ENCODE measurements around the gene RANBP3. TPM values are rescaled to one million over a fixed set of nuclear protein-coding genes. Genes with fewer than 3 reads are reported as not detected.
A peak's percentile ranks its signal among the peaks of the same experiment; 100 is the strongest.

RANBP3 gene
- total RNA-seq, 1 experiment from 2014 or later: 59.5 TPM

GRCh38 chr19:5949792-5950305 lies 28.1 kb downstream of the RANBP3 start:
- no peak for TF ChIP-seq CTCF (IDR thresholded peaks at IDR 0.05; ENCODE audit: unreplicated experiment)
- Mint-ChIP-seq H3K27ac (ENCODE audit: low read depth, unreplicated experiment) (no peak overlapping the region), H3K4me1 (ENCODE audit: insufficient read depth, unreplicated experiment) (peaks cover 16% of the 10 kb centered on the region), H3K36me3 (ENCODE audit: insufficient read depth, unreplicated experiment) (peaks cover 32% of the 10 kb centered on the region), H3K9me3 (ENCODE audit: unreplicated experiment) (no peaks in the 10 kb centered on the region), H3K27me3 (ENCODE audit: insufficient read depth, unreplicated experiment) (no peaks in the 10 kb centered on the region), H3K4me3 (ENCODE audit: unreplicated experiment) (no peak overlapping the region)
- ChIA-PET POLR2A (no interaction called here), CTCF (interaction anchor here (1.2 to 3.8 kb wide), 2 partner anchors 18 to 146 kb away, joined by 4 to 24 read pairs; no protein-coding TSS in a partner anchor)
- DNase-seq (ENCODE audit: unreplicated experiment): no peak
- intact Hi-C loops (cut with micrococcal nuclease): no loop called here
- no TSS peak for BruUV-seq (replicated peaks)

- no TSS peak for BruUV-seq (replicated peaks)
- Mint-ChIP-seq H3K4me1 (ENCODE audit: insufficient read depth, unreplicated experiment) (peaks cover 10% of the 10 kb centered on the region), H3K4me3 (ENCODE audit: unreplicated experiment) (no peak overlapping the region), H3K27me3 (ENCODE audit: insufficient read depth, unreplicated experiment) (no peaks in the 10 kb centered on the region), H3K9me3 (ENCODE audit: unreplicated experiment) (no peaks in the 10 kb centered on the region), H3K36me3 (ENCODE audit: insufficient read depth, unreplicated experiment) (peaks cover 32% of the 10 kb centered on the region), H3K27ac (ENCODE audit: low read depth, unreplicated experiment) (no peak overlapping the region)
- no peak for DNase-seq (ENCODE audit: unreplicated experiment)
- intact Hi-C loops (cut with micrococcal nuclease): no loop called here
- CTCF ChIA-PET: interaction anchor here (0.6 to 3.8 kb wide), 2 partner anchors 18 to 30 kb away, joined by 5 to 24 read pairs; no protein-coding TSS in a partner anchor
- POLR2A ChIA-PET: interaction anchor here (0.5 to 1.1 kb wide), 2 partner anchors 12 to 915 kb away, joined by 3 read pairs; no protein-coding TSS in a partner anchor
- no peak for TF ChIP-seq CTCF (IDR thresholded peaks at IDR 0.05; ENCODE audit: unreplicated experiment)
Observed at GRCh38 chr19:5948752-5949564, 29.0 kb downstream of the RANBP3 start.

- no peak for TF ChIP-seq CTCF (IDR thresholded peaks at IDR 0.05; ENCODE audit: unreplicated experiment)
- no TSS peak for BruUV-seq (replicated peaks)
- intact Hi-C loops (cut with micrococcal nuclease): no loop called here
- Mint-ChIP-seq H3K27ac (ENCODE audit: low read depth, unreplicated experiment) (no peak overlapping the region), H3K36me3 (ENCODE audit: insufficient read depth, unreplicated experiment) (peaks cover 38% of the 10 kb centered on the region), H3K27me3 (ENCODE audit: insufficient read depth, unreplicated experiment) (no peaks in the 10 kb centered on the region), H3K4me3 (ENCODE audit: unreplicated experiment) (no peak overlapping the region), H3K9me3 (ENCODE audit: unreplicated experiment) (no peaks in the 10 kb centered on the region), H3K4me1 (ENCODE audit: insufficient read depth, unreplicated experiment) (no peaks in the 10 kb centered on the region)
- ChIA-PET POLR2A (interaction anchor here (0.6 to 1.1 kb wide), 3 partner anchors 9 to 558 kb away, joined by 3 to 4 read pairs (median 3); no protein-coding TSS in a partner anchor), CTCF (interaction anchor here (0.7 to 3.8 kb wide), 2 partner anchors 11 to 20 kb away, joined by 3 to 24 read pairs; no protein-coding TSS in a partner anchor)
- DNase-seq (ENCODE audit: unreplicated experiment): no peak
Observed at GRCh38 chr19:5947435-5947834, 30.5 kb downstream of the RANBP3 start.

GRCh38 chr19:5943623-5944022 lies 34.3 kb downstream of the RANBP3 start:
- ChIA-PET CTCF (interaction anchor here (0.6 kb wide), 1 partner anchor 180 kb away, joined by 3 read pairs; no protein-coding TSS in a partner anchor), POLR2A (interaction anchor here (0.7 kb wide), 1 partner anchor 169 kb away, joined by 3 read pairs; no protein-coding TSS in a partner anchor)
- BruUV-seq (replicated peaks): no TSS peak
- TF ChIP-seq CTCF (IDR thresholded peaks at IDR 0.05; ENCODE audit: unreplicated experiment): no peak
- no peak for DNase-seq (ENCODE audit: unreplicated experiment)
- H3K27ac Mint-ChIP-seq (ENCODE audit: low read depth, unreplicated experiment): peak overlapping the region; percentile 66
- H3K27me3 Mint-ChIP-seq (ENCODE audit: insufficient read depth, unreplicated experiment): no peaks in the 10 kb centered on the region
- intact Hi-C loops (cut with micrococcal nuclease): no loop called here
- H3K9me3 Mint-ChIP-seq (ENCODE audit: unreplicated experiment): no peaks in the 10 kb centered on the region
- H3K4me1 Mint-ChIP-seq (ENCODE audit: insufficient read depth, unreplicated experiment): no peaks in the 10 kb centered on the region
- no peak overlapping the region for H3K4me3 Mint-ChIP-seq (ENCODE audit: unreplicated experiment)
- H3K36me3 Mint-ChIP-seq (ENCODE audit: insufficient read depth, unreplicated experiment): peaks cover 24% of the 10 kb centered on the region

All from MCF 10A (cell line).